ENCODE measurements around the gene NSG1. TPM values are rescaled to one million over a fixed set of nuclear protein-coding genes. Genes with fewer than 3 reads are reported as not detected.

The NSG1 gene
- total and polyA plus RNA-seq, 2 of the 4 experiments (the other 2 are of a cell fraction) = 0.72 to 1.6 TPM

- DNase-seq (peak; percentile 13), ATAC-seq (ENCODE audit: low read depth) (peak; percentile 48; the same call in 1 of the 2 replicates)
- H2AK5ac ChIP-seq (ENCODE audit: low read depth, low read length) = no peak overlapping the region
- H2BK20ac ChIP-seq (ENCODE audit: low read depth, low read length) = no peak overlapping the region
- H2BK15ac ChIP-seq (ENCODE audit: low read depth, low read length) = no peak overlapping the region
- TF ChIP-seq RFX5 (IDR thresholded peaks at IDR 0.05; ENCODE audit: low read depth, low read length) (peak; percentile 58; the same call in 1 of the 2 replicates), BHLHE40 (IDR thresholded peaks at IDR 0.05; ENCODE audit: low read depth, low read length) (no peak), CEBPB (IDR thresholded peaks at IDR 0.05; ENCODE audit: low read depth, low read length) (no peak), MXI1 (IDR thresholded peaks at IDR 0.05; ENCODE audit: borderline replicate concordance, low read depth, low read length) (no peak)
- no peak overlapping the region for H3K56ac ChIP-seq (ENCODE audit: extremely low read depth, insufficient read depth, low read length)
- no peaks in the 10 kb centered on the region for H3K9me1 ChIP-seq (ENCODE audit: insufficient read depth, low read length)
- H2BK120ac ChIP-seq (ENCODE audit: low read depth, low read length) = no peak overlapping the region
- no peak overlapping the region for H3K4me3 ChIP-seq (ENCODE audit: insufficient read depth, low read depth, low read length)
- H3K79me1 ChIP-seq (ENCODE audit: low read depth in 1 of 2, low read length in 2 of 2) = no peaks in the 10 kb centered on the region
- H4K20me1 ChIP-seq (ENCODE audit: insufficient read depth, low read length) = peaks cover 2% of the 10 kb centered on the region; the same call in 1 of the 2 replicates
- H3K27ac ChIP-seq (ENCODE audit: insufficient read depth, low read length) = no peak overlapping the region
- H3K23ac ChIP-seq (ENCODE audit: low read depth, low read length) = no peak overlapping the region
- H4K8ac ChIP-seq (ENCODE audit: low read depth in 2 of 2, low read length in 2 of 2) = no peak overlapping the region
- BruUV-seq (replicated peaks) = no TSS peak
- H3K18ac ChIP-seq (ENCODE audit: low read depth, low read length) = no peak overlapping the region
- no peak overlapping the region for H3K9ac ChIP-seq (ENCODE audit: low read depth, low read length)
- no peak overlapping the region for H2BK5ac ChIP-seq (ENCODE audit: low read depth, low read length, poor library complexity, severe bottlenecking)
- H3K27me3 ChIP-seq (ENCODE audit: control insufficient read depth, insufficient read depth, low read length) = peaks cover 35% of the 10 kb centered on the region
- intact Hi-C loops (cut with micrococcal nuclease) (no loop called here), in situ Hi-C loops (cut with MboI; ENCODE audit: low sequenced_read_pairs) (loop anchor here (5.0 kb wide), 1 partner anchor 87 kb away; no protein-coding TSS in a partner anchor), dilution Hi-C loops (cut with HindIII; ENCODE audit: low sequenced_read_pairs, unreplicated experiment) (no loop called here)
- no peaks in the 10 kb centered on the region for H3K36me3 ChIP-seq (ENCODE audit: control insufficient read depth, insufficient read depth, low read length)
- no peak overlapping the region for H3K4ac ChIP-seq (ENCODE audit: low read depth, low read length)
- H3K4me2 ChIP-seq (ENCODE audit: low read depth, low read length) = no peak overlapping the region
- WGBS, 2 experiments (ENCODE audit: extremely low coverage in 2 of 2, insufficient read length in 1 of 2) = 38% methylated on average over 8 of the region's 21 CpGs; no CpG with 5 or more reads in 1 of the 2 experiments
- H3K4me1 ChIP-seq (ENCODE audit: control insufficient read depth, insufficient read depth, low read length) = no peaks in the 10 kb centered on the region
- H3K9me3 ChIP-seq (ENCODE audit: control insufficient read depth, insufficient read depth, low read length) = no peaks in the 10 kb centered on the region
- no peak overlapping the region for H3K14ac ChIP-seq (replicated peaks; ENCODE audit: low read depth, low read length)
- ChIA-PET POLR2A (ENCODE audit: unreplicated experiment) (no interaction called here), CTCF (no interaction called here)
- H2AK9ac ChIP-seq (replicated peaks; ENCODE audit: low read depth, low read length, poor library complexity) = no peak overlapping the region
- H4K5ac ChIP-seq (ENCODE audit: low read depth, low read length) = no peak overlapping the region
- H2AFZ ChIP-seq (replicated peaks; ENCODE audit: low read length, poor library complexity) = peak overlapping the region; percentile 48
- H4K91ac ChIP-seq (ENCODE audit: insufficient read depth, low read depth, low read length) = no peak overlapping the region
Measured at GRCh38 chr4:4339504-4340085, 47.3 kb upstream of the NSG1 start.
